ENCODE measurements around the gene RBM44.
"Not testable (repeated sequence)": the region's sequence is repeated elsewhere in the genome, so short reads cannot be mapped to it uniquely, and the experiment has no call there.

Gene RBM44

DNA sequence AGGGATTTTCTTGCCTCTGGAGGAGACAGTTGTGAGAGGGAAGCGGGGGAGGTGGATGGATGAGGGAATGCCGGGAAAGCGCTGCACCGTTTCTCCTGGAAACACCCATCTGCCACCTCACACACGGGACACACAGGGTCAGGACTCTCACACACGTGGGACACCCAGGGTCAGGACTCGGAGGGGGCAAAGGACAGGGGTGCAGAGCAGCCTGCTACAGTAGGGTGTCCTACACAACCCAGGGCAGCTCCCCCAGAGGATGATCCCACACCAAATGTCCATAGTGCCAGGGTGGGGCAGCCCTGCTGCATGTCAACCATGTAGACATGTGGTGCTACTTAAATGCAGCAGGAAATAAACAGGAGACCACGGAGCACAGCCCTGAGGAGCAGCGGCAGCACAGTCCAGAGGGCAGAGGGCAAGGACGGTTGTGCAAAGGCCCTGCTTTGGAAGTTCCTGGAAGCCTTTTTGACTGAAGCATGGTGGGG lies 65.9 kb downstream of the RBM44 start:
- in situ Hi-C loops (cut with MboI; ENCODE audit: low sequenced_read_pairs, unreplicated experiment): no loop called here
- TF ChIP-seq, protein P1, sequence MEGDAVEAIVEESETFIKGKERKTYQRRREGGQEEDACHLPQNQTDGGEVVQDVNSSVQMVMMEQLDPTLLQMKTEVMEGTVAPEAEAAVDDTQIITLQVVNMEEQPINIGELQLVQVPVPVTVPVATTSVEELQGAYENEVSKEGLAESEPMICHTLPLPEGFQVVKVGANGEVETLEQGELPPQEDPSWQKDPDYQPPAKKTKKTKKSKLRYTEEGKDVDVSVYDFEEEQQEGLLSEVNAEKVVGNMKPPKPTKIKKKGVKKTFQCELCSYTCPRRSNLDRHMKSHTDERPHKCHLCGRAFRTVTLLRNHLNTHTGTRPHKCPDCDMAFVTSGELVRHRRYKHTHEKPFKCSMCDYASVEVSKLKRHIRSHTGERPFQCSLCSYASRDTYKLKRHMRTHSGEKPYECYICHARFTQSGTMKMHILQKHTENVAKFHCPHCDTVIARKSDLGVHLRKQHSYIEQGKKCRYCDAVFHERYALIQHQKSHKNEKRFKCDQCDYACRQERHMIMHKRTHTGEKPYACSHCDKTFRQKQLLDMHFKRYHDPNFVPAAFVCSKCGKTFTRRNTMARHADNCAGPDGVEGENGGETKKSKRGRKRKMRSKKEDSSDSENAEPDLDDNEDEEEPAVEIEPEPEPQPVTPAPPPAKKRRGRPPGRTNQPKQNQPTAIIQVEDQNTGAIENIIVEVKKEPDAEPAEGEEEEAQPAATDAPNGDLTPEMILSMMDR (IDR thresholded peaks at IDR 0.05; ENCODE audit: borderline replicate concordance, control extremely low read depth, extremely low read depth, insufficient read depth, missing control alignments): no peak
- DNase-seq (ENCODE audit: low spot score): no peak

DNA sequence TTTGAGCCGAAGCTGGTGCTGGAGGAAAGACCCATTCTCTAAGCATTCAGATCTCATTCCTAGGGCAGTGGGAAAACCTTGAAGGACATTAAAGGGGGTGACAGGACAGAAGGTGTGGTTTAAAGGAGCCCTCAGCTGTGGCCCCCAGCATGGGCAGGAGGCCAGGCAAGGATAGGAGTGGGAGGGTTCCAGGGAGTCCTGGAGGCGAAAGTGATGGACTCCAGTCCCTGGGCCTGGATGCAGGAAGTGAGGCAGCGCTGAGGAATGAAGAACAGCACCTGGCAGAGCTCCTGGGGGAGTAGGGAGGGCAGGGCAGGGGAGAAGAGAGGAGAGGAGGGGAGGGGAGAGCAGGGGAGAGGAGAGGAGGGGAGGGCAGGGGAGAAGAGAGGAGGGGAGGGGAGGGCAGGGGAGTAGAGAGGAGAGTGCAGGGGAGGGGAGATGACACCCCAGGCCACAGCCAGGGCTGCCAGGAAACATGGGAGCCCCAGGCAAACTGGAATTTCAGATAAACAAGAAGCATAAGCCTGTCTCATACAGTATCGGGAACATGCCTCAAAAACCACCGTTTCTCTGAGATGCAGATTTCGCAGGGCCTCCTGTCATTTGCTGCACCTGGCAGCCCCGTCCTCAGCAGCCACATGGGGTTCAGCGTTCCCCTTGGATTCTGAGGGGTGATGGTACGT lies 66.5 kb downstream of the RBM44 start:
- in situ Hi-C loops (cut with MboI; ENCODE audit: low sequenced_read_pairs, unreplicated experiment): no loop called here
- TF ChIP-seq, protein P1 (IDR thresholded peaks at IDR 0.05; ENCODE audit: borderline replicate concordance, control extremely low read depth, extremely low read depth, insufficient read depth, missing control alignments): no peak
- DNase-seq (ENCODE audit: low spot score): no peak

DNA sequence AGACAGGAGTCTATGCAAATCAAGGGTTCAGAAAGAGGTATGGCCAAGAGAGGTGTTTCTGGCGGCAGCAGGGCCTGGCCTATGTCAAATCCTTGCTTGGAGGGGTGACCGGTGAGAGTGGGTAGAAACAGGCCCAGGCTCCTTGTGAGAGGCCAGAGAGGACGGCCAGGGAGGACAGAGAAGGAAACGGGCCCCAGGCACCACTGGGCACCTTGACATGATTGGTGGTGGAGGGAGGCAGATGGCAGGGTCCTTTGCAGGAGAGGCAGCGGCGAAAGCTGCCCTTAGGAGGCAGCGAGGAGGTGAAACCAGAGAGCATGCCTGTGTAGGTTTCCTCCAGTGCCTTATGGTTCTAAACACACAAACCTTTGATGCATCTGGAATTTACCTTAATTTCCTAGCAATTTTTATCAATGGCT lies 67.1 kb downstream of the RBM44 start:
- in situ Hi-C loops (cut with MboI; ENCODE audit: low sequenced_read_pairs, unreplicated experiment): no loop called here
- DNase-seq (ENCODE audit: low spot score): no peak
- TF ChIP-seq, protein P1 (IDR thresholded peaks at IDR 0.05; ENCODE audit: borderline replicate concordance, control extremely low read depth, extremely low read depth, insufficient read depth, missing control alignments): no peak

DNA sequence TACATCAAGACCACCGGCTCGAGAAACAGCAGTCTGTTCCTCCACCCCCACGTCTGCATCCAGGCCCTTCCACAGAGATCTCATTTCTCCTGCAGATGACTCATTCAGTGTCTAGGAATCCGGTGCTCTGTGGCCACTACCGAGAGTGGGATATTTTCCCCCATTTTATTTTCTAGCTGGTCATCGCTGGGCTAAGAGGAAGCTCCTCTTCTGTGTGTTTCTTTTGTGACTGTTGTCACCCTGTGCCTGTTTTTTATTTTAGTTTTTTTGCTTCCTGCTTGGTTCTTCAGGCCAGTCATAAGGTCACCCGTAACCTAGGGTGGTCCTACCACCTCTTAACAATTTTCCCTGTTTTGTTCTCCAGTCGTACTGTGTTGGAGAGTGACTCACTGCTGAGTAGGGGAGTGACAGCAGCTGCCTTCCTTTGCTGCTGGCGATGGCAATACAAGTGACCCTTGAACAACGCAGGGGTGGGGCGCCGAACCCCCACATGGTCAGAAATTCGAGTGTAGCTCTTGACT lies 67.6 kb downstream of the RBM44 start:
- no peak for DNase-seq (ENCODE audit: low spot score)
- in situ Hi-C loops (cut with MboI; ENCODE audit: low sequenced_read_pairs, unreplicated experiment): no loop called here
- TF ChIP-seq, protein P1 (IDR thresholded peaks at IDR 0.05; ENCODE audit: borderline replicate concordance, control extremely low read depth, extremely low read depth, insufficient read depth, missing control alignments): no peak

DNA sequence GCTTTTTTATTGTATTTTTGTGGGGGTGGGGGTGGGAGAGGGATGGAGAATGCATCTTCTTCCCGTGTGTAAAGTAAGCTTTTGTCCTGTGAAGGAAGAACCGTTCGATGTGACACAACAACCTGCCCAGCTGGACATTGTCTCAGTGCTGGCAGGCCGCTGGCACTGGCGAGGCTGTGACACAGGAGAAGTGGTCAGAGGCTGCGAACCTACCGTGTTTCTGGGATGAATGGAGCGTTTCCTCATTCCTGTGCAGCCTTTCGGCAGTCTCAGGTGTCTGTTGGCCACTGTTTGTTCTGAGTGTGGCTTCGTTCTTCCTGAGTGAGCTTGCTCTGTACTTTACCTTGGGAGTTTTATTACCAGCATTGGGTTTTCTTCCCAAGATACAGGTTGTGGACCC lies 68.9 kb downstream of the RBM44 start:
- no peak for DNase-seq (ENCODE audit: low spot score)
- in situ Hi-C loops (cut with MboI; ENCODE audit: low sequenced_read_pairs, unreplicated experiment): no loop called here
- TF ChIP-seq, protein P1 (IDR thresholded peaks at IDR 0.05; ENCODE audit: borderline replicate concordance, control extremely low read depth, extremely low read depth, insufficient read depth, missing control alignments): no peak

DNA sequence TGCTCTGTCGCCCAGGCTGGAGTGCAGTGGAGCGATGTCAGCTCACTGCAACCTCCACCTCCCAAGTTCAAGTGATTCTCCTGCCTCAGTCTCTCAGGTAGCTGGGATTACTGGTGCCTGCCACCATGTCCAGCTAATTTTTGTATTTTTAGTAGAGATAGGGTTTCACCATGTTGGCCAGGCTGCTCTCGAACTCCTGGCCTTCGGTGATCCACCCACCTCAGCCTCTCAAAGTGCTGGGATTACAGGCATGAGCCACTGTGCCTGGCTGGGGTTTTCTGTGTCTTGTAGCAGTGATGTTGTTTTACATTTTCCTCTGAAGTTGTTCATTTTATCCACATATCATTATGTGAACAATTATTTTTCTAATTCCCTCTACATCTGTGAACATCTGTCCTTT lies 69.5 kb downstream of the RBM44 start:
- in situ Hi-C loops (cut with MboI; ENCODE audit: low sequenced_read_pairs, unreplicated experiment); DNase-seq (ENCODE audit: low spot score): not testable (repeated sequence)

DNA sequence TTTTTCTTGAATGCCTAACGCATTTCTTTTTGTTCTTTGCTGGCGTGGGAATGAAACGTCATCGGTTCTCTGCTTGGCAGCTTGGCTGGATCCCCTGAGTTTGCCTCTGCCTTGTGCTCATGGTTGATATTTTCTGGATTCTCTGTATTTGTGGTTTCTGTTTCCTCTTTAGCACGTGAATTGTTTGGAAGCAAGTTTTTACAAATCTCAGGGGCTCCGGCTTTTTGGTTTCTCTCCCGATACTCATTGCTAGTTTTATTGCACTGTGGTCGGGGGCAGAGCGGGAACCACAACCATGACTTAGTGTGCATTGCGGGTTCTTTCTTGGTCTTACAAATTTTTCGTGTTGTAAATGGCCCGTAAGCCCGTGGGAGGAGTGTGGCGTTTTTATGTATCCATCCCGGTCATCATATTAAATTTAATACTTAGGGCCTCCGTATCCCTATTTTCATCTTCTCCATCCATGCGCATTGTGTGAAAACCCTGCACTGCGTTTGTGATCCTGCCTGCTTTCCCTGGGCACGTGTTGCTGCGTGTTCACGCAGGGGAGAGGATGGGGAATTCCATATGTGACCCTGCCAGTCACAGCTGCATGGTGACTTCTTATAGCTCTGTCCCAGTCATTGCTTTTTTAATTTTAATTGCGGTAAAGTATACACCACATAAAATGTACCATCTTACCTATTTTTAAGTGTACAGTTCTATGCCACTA lies 70.2 kb downstream of the RBM44 start:
- in situ Hi-C loops (cut with MboI; ENCODE audit: low sequenced_read_pairs, unreplicated experiment): no loop called here
- TF ChIP-seq, protein P1 (IDR thresholded peaks at IDR 0.05; ENCODE audit: borderline replicate concordance, control extremely low read depth, extremely low read depth, insufficient read depth, missing control alignments): no peak
- DNase-seq (ENCODE audit: low spot score): no peak
